Neural cell (in vitro differentiated cells): ENCODE measurements around the gene RARRES1. TPM values are rescaled to one million over a fixed set of nuclear protein-coding genes. Genes with fewer than 3 reads are reported as not detected.

Experiments
- H2AFZ ChIP-seq: fragments of 200-600, 300-800 bp; sonication (generic), shearing (Covaris generic); 2 replicates; pipeline ENCODE4 v1.6.0; 2014; ENCODE audit warnings: low read depth, mild to moderate bottlenecking, antibody characterized with exemption, low read length, moderate library complexity
- H3F3A ChIP-seq: fragments of 200-600 bp; shearing (Covaris generic); 2 replicates; pipeline ENCODE4 v1.6.1; 2016; ENCODE audit warnings: mild to moderate bottlenecking, moderate library complexity, mixed read lengths, antibody characterized with exemption, low read length; ENCODE audit not compliant: insufficient read depth, poor library complexity, severe bottlenecking
- H3K27ac ChIP-seq: fragments of 200-600, 300-800 bp; sonication (generic), shearing (Covaris generic); 2 replicates; pipeline ENCODE4 v1.5.1; 2014; ENCODE audit warnings: mild to moderate bottlenecking, low read length, moderate library complexity
- H3K27me3 ChIP-seq: fragments of 300-800, 200-600 bp; sonication (generic), shearing (Covaris generic); 2 replicates; pipeline ENCODE4 v1.6.0; 2014; ENCODE audit warnings: mild to moderate bottlenecking, low read depth, low read length, moderate library complexity; ENCODE audit not compliant: insufficient read depth
- H3K36me3 ChIP-seq: fragments of 300-800, 200-600 bp; sonication (generic), shearing (Covaris generic); 2 replicates; pipeline ENCODE4 v1.5.1; 2014; ENCODE audit warnings: mild to moderate bottlenecking, antibody characterized with exemption, low read length, moderate library complexity; ENCODE audit not compliant: insufficient read depth
- H3K4me2 ChIP-seq: fragments of 300-800, 200-600 bp; sonication (generic), shearing (Covaris generic); 2 replicates; pipeline ENCODE4 v1.6.0; 2014; ENCODE audit warnings: mild to moderate bottlenecking, low read length
- H3K4me3 ChIP-seq: fragments of 300-800, 200-600 bp; sonication (generic), shearing (Covaris generic); 2 replicates; pipeline ENCODE4 v1.5.1; 2014; ENCODE audit warnings: mild to moderate bottlenecking, low read length, moderate library complexity
- H3K79me2 ChIP-seq: fragments of 200-600 bp; shearing (Covaris generic); replicated peaks from 2 replicates; pipeline ENCODE4 v1.6.0; 2014; ENCODE audit warnings: mild to moderate bottlenecking, low read length, moderate library complexity; ENCODE audit not compliant: insufficient read depth
- H3K9ac ChIP-seq: fragments of 300-800, 200-600 bp; sonication (generic), shearing (Covaris generic); 2 replicates; pipeline ENCODE4 v1.6.1; 2016; ENCODE audit warnings: mild to moderate bottlenecking, low read length, mixed read lengths
- H3K9me2 ChIP-seq: fragments of 200-600 bp; shearing (Covaris generic); 2 replicates; pipeline ENCODE4 v1.6.1; 2016; ENCODE audit warnings: mild to moderate bottlenecking, low read length, mixed read lengths; ENCODE audit not compliant: insufficient read depth
- H3K9me3 ChIP-seq: fragments of 200-600, 300-800 bp; sonication (generic), shearing (Covaris generic); 2 replicates; pipeline ENCODE4 v1.6.1; 2016; ENCODE audit warnings: mild to moderate bottlenecking, mixed run types, low read length, moderate library complexity, mixed read lengths
- H4K20me1 ChIP-seq: fragments of 200-600 bp; shearing (Covaris generic); 2 replicates; pipeline ENCODE4 v1.6.1; 2016; ENCODE audit warnings: mild to moderate bottlenecking, mixed run types; ENCODE audit not compliant: insufficient read depth
- EP300 ChIP-seq: fragments of 450-650 bp; conservative IDR thresholded peaks from 2 replicates; pipeline ENCODE4 v1.6.1; 2014; ENCODE audit warnings: antibody characterized with exemption, mild to moderate bottlenecking, moderate library complexity; ENCODE audit not compliant: poor library complexity, severe bottlenecking
- EZH2 ChIP-seq: fragments of 200-600, 300-800 bp; shearing (Covaris generic), sonication (generic); IDR thresholded peaks from 2 replicates; pipeline ENCODE4 v1.6.1; 2014; ENCODE audit warnings: antibody characterized with exemption, low read length, borderline replicate concordance, mild to moderate bottlenecking; ENCODE audit not compliant: insufficient read depth, poor library complexity, severe bottlenecking
- MXI1 ChIP-seq: fragments of 450-650 bp; conservative IDR thresholded peaks from 2 replicates; pipeline ENCODE4 v1.6.1; 2014; ENCODE audit warnings: antibody characterized with exemption, mild to moderate bottlenecking; ENCODE audit not compliant: poor library complexity, severe bottlenecking
- POLR2AphosphoS5 ChIP-seq: IDR thresholded peaks from 2 replicates; pipeline ENCODE4 v1.6.1; 2012
- RAD21 ChIP-seq: fragments of 450-650 bp; conservative IDR thresholded peaks from 2 replicates; pipeline ENCODE4 v1.6.1; 2014; ENCODE audit warnings: antibody characterized with exemption, mild to moderate bottlenecking, moderate library complexity
- SMC3 ChIP-seq: fragments of 450-650 bp; conservative IDR thresholded peaks from 2 replicates; pipeline ENCODE4 v1.6.1; 2014; ENCODE audit warnings: antibody characterized with exemption, mild to moderate bottlenecking, moderate library complexity; ENCODE audit not compliant: poor library complexity
- TAF1 ChIP-seq: IDR thresholded peaks from 2 replicates; pipeline ENCODE4 v1.6.1; 2012; ENCODE audit warnings: low read depth
- polyA plus RNA-seq: library from polyadenylated mRNA; depleted of rRNA; stranded (reverse); fragments of >200 nt; gene quantifications from 2 replicates; pipeline ENCODE4 v1.2.3, GENCODE V29; 2014
- TF ChIP-seq, protein P1 (sequence below): IDR thresholded peaks from 2 replicates; pipeline ENCODE4 v1.6.1; 2012; ENCODE audit warnings: borderline replicate concordance
- TF ChIP-seq, protein P2 (sequence below): fragments of 450-650 bp; IDR thresholded peaks from 2 replicates; pipeline ENCODE4 v1.5.1; 2014; ENCODE audit warnings: antibody characterized with exemption, mild to moderate bottlenecking, moderate library complexity; ENCODE audit not compliant: poor library complexity, severe bottlenecking

The RARRES1 gene
- polyA plus RNA-seq, 1 donor from 2014 or later, result not detected

DNA sequence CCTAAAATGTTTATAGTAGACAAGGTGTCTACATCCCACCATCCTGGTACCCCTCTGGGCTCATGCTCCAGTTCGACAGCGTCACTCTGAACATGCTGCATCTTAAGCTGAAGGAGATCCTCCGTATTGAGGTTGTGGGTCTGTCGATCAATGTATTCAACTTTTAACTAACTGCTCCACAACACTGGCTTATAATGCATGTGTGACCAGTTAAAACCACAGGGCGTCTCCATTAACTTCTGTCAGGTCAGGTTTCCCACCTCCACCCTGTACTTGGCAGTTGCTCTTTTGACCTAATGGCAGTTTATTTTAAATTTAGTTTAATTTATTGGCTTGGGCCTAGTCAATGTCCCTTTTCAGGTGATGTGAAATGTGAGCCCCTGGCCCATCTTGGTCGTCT, 17.8 kb upstream of the RARRES1 start:
- no peak overlapping the region for H2AFZ ChIP-seq
- no peaks in the 10 kb centered on the region for H3F3A ChIP-seq
- H4K20me1 ChIP-seq, result no peaks in the 10 kb centered on the region
- no peak overlapping the region for H3K4me2 ChIP-seq
- no peaks in the 10 kb centered on the region for H3K27me3 ChIP-seq
- no peaks in the 10 kb centered on the region for H3K36me3 ChIP-seq
- no peaks in the 10 kb centered on the region for H3K79me2 ChIP-seq
- no peak overlapping the region for H3K9ac ChIP-seq
- no peak overlapping the region for H3K27ac ChIP-seq
- TF ChIP-seq, protein P1, sequence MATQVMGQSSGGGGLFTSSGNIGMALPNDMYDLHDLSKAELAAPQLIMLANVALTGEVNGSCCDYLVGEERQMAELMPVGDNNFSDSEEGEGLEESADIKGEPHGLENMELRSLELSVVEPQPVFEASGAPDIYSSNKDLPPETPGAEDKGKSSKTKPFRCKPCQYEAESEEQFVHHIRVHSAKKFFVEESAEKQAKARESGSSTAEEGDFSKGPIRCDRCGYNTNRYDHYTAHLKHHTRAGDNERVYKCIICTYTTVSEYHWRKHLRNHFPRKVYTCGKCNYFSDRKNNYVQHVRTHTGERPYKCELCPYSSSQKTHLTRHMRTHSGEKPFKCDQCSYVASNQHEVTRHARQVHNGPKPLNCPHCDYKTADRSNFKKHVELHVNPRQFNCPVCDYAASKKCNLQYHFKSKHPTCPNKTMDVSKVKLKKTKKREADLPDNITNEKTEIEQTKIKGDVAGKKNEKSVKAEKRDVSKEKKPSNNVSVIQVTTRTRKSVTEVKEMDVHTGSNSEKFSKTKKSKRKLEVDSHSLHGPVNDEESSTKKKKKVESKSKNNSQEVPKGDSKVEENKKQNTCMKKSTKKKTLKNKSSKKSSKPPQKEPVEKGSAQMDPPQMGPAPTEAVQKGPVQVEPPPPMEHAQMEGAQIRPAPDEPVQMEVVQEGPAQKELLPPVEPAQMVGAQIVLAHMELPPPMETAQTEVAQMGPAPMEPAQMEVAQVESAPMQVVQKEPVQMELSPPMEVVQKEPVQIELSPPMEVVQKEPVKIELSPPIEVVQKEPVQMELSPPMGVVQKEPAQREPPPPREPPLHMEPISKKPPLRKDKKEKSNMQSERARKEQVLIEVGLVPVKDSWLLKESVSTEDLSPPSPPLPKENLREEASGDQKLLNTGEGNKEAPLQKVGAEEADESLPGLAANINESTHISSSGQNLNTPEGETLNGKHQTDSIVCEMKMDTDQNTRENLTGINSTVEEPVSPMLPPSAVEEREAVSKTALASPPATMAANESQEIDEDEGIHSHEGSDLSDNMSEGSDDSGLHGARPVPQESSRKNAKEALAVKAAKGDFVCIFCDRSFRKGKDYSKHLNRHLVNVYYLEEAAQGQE, result no peak
- TF ChIP-seq POLR2AphosphoS5, result no peak
- H3K4me3 ChIP-seq, result no peak overlapping the region
- H3K9me3 ChIP-seq, result no peaks in the 10 kb centered on the region
- H3K9me2 ChIP-seq, result no peaks in the 10 kb centered on the region

DNA sequence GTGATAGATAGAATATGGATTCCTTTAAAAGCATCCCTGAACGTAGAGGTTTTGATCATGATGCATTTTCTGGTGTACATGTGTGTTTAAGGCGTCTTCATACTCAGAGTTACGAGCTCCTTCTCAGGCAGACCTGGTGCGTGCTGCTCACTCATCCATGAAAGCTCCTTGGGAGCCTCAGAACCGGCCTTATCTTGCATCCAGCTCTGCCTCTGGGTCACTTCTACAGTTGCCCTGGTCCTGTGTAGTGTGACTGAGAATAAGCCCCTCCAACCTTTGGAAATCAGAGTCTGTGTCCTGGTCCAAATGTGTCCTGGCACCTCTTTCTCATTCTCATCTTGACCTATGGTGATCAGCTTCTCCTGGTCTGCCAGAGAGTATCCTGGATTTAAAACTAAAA, 17.3 kb upstream of the RARRES1 start:
- H3F3A ChIP-seq, result no peaks in the 10 kb centered on the region
- H3K9me2 ChIP-seq, result no peaks in the 10 kb centered on the region
- no peak overlapping the region for H3K9ac ChIP-seq
- TF ChIP-seq RAD21, result no peak
- TF ChIP-seq EZH2, result no peak
- TF ChIP-seq, protein P2, sequence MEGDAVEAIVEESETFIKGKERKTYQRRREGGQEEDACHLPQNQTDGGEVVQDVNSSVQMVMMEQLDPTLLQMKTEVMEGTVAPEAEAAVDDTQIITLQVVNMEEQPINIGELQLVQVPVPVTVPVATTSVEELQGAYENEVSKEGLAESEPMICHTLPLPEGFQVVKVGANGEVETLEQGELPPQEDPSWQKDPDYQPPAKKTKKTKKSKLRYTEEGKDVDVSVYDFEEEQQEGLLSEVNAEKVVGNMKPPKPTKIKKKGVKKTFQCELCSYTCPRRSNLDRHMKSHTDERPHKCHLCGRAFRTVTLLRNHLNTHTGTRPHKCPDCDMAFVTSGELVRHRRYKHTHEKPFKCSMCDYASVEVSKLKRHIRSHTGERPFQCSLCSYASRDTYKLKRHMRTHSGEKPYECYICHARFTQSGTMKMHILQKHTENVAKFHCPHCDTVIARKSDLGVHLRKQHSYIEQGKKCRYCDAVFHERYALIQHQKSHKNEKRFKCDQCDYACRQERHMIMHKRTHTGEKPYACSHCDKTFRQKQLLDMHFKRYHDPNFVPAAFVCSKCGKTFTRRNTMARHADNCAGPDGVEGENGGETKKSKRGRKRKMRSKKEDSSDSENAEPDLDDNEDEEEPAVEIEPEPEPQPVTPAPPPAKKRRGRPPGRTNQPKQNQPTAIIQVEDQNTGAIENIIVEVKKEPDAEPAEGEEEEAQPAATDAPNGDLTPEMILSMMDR, result no peak
- no peaks in the 10 kb centered on the region for H3K9me3 ChIP-seq
- H3K79me2 ChIP-seq, result no peaks in the 10 kb centered on the region
- H3K4me2 ChIP-seq, result no peak overlapping the region
- H3K27me3 ChIP-seq, result no peaks in the 10 kb centered on the region
- no peaks in the 10 kb centered on the region for H4K20me1 ChIP-seq
- no peak overlapping the region for H3K27ac ChIP-seq
- H2AFZ ChIP-seq, result no peak overlapping the region
- H3K36me3 ChIP-seq, result no peaks in the 10 kb centered on the region
- H3K4me3 ChIP-seq, result no peak overlapping the region

DNA sequence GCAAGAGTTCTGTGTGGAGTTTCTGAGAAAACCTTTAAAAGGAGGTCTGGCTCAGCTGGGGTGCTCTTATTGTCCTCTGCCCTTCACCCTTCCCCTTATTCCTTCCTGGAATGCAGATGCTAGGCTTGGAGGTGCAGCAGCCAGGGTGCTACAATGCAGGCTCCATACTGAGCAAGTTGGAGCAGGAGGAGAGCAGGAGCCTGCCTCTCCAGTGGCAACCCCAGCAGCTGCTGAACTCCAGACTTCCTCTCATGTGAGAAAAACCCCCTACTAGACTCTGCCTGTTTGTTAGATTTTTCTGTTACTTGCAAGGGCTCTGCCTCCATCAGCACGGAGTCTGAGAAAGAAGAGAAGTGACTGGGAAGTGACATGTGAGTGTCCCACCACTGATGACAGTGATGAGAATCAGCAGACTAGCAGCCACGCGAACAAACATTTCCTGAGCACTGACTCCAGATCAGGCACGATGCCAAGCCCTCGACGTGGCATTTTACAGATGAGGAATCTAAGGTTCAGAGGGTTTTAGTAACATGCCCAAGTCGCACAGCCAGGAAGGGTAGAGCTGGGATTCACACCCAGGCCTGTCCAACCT, 16.1 kb upstream of the RARRES1 start:
- H3K4me3 ChIP-seq, result no peak overlapping the region
- H3K9ac ChIP-seq, result no peak overlapping the region
- no peaks in the 10 kb centered on the region for H3F3A ChIP-seq
- no peaks in the 10 kb centered on the region for H3K9me3 ChIP-seq
- no peak overlapping the region for H3K27ac ChIP-seq
- H2AFZ ChIP-seq, result no peak overlapping the region
- no peaks in the 10 kb centered on the region for H3K9me2 ChIP-seq
- no peaks in the 10 kb centered on the region for H3K27me3 ChIP-seq
- no peaks in the 10 kb centered on the region for H3K79me2 ChIP-seq
- H4K20me1 ChIP-seq, result no peaks in the 10 kb centered on the region
- H3K36me3 ChIP-seq, result no peaks in the 10 kb centered on the region
- no peak overlapping the region for H3K4me2 ChIP-seq
- TF ChIP-seq RAD21 (no peak), EP300 (no peak), MXI1 (no peak), TAF1 (no peak), SMC3 (no peak), POLR2AphosphoS5 (no peak)
- TF ChIP-seq, protein P1, result no peak
